ENCODE data around the gene APCS. TPM values are rescaled to one million over a fixed set of nuclear protein-coding genes. Genes with fewer than 3 reads are reported as not detected.

APCS gene, protein sequence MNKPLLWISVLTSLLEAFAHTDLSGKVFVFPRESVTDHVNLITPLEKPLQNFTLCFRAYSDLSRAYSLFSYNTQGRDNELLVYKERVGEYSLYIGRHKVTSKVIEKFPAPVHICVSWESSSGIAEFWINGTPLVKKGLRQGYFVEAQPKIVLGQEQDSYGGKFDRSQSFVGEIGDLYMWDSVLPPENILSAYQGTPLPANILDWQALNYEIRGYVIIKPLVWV
- not detected for total RNA-seq
- not detected for polyA plus RNA-seq
- long read RNA-seq, donor 1 = 0 reads
- long read RNA-seq, donor 2 = 0 reads
- long read RNA-seq, donor 3 = 0 reads

DNA sequence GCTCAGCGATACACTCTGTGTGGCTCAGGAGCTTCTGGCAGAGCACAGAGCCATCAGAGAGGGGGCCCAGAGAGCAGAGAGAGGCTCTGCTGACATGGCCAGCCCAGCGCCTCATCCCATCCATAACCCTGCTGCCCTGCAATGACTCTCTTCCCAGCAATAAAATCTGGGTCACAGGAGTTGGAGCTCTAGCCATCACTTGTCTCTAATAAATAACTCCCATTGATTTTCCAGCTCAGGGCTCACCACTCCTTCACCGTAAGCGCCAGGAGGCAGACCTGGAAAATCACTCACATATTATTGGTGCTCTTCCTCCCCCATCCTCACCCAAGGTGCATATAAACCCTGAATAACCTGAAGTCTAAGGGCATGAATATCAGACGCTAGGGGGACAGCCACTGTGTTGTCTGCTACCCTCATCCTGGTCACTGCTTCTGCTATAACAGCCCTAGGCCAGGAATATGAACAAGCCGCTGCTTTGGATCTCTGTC, at the start of gene APCS:
APCS (plus strand) TSS at position 366 of the 491 bp plus-strand sequence; CDS start at position 462, 96 bp downstream.
- Histone ChIP-seq H3K9me3 (no peaks in the 10 kb centered on the region), H3K4me1 (no peaks in the 10 kb centered on the region), H3K27ac (no peak within 1 kb of the TSS), H3K4me3 (no peak within 1 kb of the TSS), H3K27me3 (peaks cover 0 to 8% (median 0%) of the 10 kb centered on the region in 7 donors), H3K36me3 (no peaks in the 10 kb centered on the region)
- no peak for DNase-seq
- TF ChIP-seq, protein P1, sequence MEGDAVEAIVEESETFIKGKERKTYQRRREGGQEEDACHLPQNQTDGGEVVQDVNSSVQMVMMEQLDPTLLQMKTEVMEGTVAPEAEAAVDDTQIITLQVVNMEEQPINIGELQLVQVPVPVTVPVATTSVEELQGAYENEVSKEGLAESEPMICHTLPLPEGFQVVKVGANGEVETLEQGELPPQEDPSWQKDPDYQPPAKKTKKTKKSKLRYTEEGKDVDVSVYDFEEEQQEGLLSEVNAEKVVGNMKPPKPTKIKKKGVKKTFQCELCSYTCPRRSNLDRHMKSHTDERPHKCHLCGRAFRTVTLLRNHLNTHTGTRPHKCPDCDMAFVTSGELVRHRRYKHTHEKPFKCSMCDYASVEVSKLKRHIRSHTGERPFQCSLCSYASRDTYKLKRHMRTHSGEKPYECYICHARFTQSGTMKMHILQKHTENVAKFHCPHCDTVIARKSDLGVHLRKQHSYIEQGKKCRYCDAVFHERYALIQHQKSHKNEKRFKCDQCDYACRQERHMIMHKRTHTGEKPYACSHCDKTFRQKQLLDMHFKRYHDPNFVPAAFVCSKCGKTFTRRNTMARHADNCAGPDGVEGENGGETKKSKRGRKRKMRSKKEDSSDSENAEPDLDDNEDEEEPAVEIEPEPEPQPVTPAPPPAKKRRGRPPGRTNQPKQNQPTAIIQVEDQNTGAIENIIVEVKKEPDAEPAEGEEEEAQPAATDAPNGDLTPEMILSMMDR (IDR thresholded peaks at IDR 0.05) = no peak
- 80 to 83% methylated on average over 6 of the region's 6 CpGs for WGBS, 2 donors
- intact Hi-C loops (cut with DNase I) = no loop called here
- no peak for ATAC-seq

DNA sequence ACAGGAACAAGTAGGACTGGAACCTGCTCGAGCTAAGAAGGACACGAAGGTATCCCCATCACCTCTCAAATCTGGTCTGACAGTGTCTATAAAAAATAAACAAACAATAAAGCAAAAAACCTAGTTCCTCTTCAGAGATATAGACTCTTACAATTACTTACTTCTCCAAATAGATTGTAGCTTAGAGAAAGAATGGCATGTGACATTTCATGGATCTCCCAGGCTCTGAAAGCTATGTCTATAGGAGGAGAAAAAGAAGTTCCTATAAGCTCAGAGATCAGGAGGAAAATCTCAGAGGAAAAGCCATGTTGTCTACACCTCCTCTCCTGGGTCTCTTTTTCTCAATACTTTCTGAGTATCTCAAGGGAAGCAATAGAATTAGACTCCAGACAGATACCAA, 39.5 kb upstream of the APCS start:
- ATAC-seq = no peak
- H3K27ac ChIP-seq = no peak overlapping the region
- no peaks in the 10 kb centered on the region for H3K36me3 ChIP-seq
- intact Hi-C loops (cut with DNase I) = no loop called here
- TF ChIP-seq, protein P1 (IDR thresholded peaks at IDR 0.05) = no peak
- H3K4me3 ChIP-seq = no peak overlapping the region
- H3K27me3 ChIP-seq = no peaks in the 10 kb centered on the region
- 71 to 77% methylated on average over 2 of the region's 2 CpGs for WGBS, 2 donors
- DNase-seq = no peak
- H3K4me1 ChIP-seq = no peaks in the 10 kb centered on the region
- H3K9me3 ChIP-seq = peaks cover 0 to 15% (median 0%) of the 10 kb centered on the region in 11 donors

DNA sequence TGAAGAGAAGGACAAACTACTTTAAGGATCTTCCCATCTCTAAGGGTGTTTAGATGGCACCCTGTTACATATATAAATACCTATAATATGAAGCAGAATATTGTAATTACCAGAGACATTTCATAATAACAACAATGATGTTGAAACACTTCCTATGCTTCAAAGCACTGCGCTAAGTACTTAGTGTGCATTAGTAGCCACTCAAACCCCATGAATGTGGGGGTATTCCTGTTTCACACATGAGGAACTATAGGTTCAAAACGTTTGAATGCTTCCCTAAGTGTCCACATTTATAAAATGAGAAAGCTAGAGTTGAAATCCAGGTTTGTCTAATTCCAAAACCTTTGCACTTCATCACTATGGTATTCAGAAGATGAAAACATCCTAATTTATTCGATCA, 33.4 kb upstream of the APCS start:
- Histone ChIP-seq H3K4me1 (peaks cover 0 to 6% (median 0%) of the 10 kb centered on the region in 9 donors), H3K27me3 (no peaks in the 10 kb centered on the region), H3K27ac (no peak overlapping the region), H3K4me3 (no peak overlapping the region), H3K9me3 (no peaks in the 10 kb centered on the region), H3K36me3 (no peaks in the 10 kb centered on the region)
- 57 to 64% methylated on average over 3 of the region's 3 CpGs for whole genome bisulfite sequencing, 2 donors
- TF ChIP-seq, protein P1 (IDR thresholded peaks at IDR 0.05) = no peak
- intact Hi-C loops (cut with DNase I) = no loop called here
- DNase-seq = no peak
- no peak for ATAC-seq

DNA sequence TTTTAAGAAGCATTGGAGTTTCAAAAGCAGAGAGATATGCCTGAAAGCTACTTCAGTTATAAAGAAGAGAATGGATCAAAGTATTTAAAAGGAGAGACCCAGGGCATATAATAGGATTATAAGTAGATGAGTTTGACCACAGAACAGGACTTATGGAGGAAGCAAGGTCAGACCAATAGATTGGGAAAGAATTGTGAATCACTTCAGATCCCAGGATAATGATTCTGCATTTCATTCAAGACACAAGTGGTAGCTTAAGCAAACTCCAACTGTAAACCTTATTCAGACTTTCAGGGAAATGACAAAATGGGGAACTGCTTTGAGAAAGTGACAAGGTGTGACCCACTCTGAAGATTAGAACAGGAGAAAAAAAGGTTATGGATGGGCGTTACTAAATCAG, 32.9 kb upstream of the APCS start:
- Histone ChIP-seq H3K4me1 (peaks cover 0 to 6% (median 0%) of the 10 kb centered on the region in 9 donors), H3K27me3 (no peaks in the 10 kb centered on the region), H3K36me3 (no peaks in the 10 kb centered on the region), H3K4me3 (no peak overlapping the region), H3K9me3 (no peaks in the 10 kb centered on the region), H3K27ac (no peak overlapping the region)
- DNase-seq (no peak), ATAC-seq (no peak)
- intact Hi-C loops (cut with DNase I) = no loop called here
- 53 to 60% methylated on average over 1 of the region's 1 CpG for WGBS, 2 donors
- TF ChIP-seq, protein P1 (IDR thresholded peaks at IDR 0.05) = no peak
